ENCODE results near the gene LTF.
"Not testable (repeated sequence)": the region's sequence is repeated elsewhere in the genome, so short reads cannot be mapped to it uniquely, and the experiment has no call there.

LTF gene

DNA sequence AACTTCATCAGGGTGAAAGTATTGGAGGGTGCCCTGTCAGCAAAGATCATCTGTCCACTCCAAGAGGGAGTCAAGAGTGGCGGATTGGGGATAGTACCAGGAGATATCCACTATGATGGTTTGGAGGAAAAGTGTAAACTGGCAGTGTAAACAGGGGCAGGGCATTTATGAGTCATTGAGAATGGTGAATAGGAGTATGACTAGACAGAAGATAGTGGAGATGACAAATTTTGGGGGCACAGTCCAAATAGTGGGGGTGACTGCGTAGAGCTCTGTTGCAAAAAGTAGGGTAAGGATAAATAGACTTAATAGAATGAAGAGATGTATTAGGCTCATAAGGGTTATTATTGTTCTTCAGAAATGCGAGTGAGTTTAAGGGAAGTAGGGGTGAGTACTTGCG, 75.9 kb downstream of the LTF start:
- not testable (repeated sequence) for H3K36me3 ChIP-seq (ENCODE audit: control insufficient read depth, insufficient read depth, low read length); H3K4me1 ChIP-seq (ENCODE audit: control insufficient read depth, insufficient read depth, low read length); H3K4me3 ChIP-seq (ENCODE audit: low read length); H3K9ac ChIP-seq (ENCODE audit: low read length); H3K27me3 ChIP-seq (ENCODE audit: control insufficient read depth, insufficient read depth, low read length); H3K9me3 ChIP-seq (ENCODE audit: control insufficient read depth, low read length)

DNA sequence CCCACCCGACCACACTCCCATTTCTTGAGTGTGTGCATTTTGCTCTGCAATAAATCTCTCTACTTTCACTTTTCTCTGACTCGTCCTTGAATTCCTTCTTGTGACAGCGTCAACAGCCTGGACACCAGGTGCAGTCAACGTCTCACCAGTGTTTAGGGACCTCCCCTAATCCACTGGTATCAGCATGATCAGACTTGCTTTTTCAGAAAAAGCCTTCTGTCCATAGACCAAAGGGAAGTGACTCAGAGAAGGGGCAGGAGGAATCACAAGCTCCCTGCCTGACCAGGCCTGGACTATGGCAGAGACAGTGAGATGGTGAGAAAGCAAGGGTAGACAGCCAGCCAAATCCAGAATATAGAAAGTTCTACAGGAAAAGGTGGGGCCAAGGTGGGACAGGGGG, 78.5 kb downstream of the LTF start:
- H3K9me3 ChIP-seq (ENCODE audit: control insufficient read depth, low read length): no peaks in the 10 kb centered on the region
- no peak overlapping the region for H3K4me3 ChIP-seq (ENCODE audit: low read length)
- H3K9ac ChIP-seq (ENCODE audit: low read length): no peak overlapping the region
- H3K36me3 ChIP-seq (ENCODE audit: control insufficient read depth, insufficient read depth, low read length): no peaks in the 10 kb centered on the region
- H3K4me1 ChIP-seq (ENCODE audit: control insufficient read depth, insufficient read depth, low read length): peaks cover 17% of the 10 kb centered on the region
- H3K27me3 ChIP-seq (ENCODE audit: control insufficient read depth, insufficient read depth, low read length): no peaks in the 10 kb centered on the region

Data from mucosa of stomach (tissue), 1 donor.